GM19438 (cell line): Measurements from ENCODE around the gene SLC6A11.

Source experiments
- ATAC-seq: cut with Tn5 transposase; IDR thresholded peaks from one replicate; pipeline ENCODE4 v1.9.1; 2021; ENCODE audit warnings: low read depth; ENCODE audit not compliant: unreplicated experiment

Gene SLC6A11

GRCh38 chr3:10883478-10884234 is 67.6 kb downstream of the SLC6A11 start:
- no peak for ATAC-seq

GRCh38 chr3:10887015-10887414 is 71.0 kb downstream of the SLC6A11 start:
- no peak for ATAC-seq

- ATAC-seq = no peak
Observed at GRCh38 chr3:10888518-10889090, 72.6 kb downstream of the SLC6A11 start.

GRCh38 chr3:10889206-10889960 is 73.4 kb downstream of the SLC6A11 start:
- no peak for ATAC-seq

- ATAC-seq = no peak
Observed at GRCh38 chr3:10890665-10891064, 74.6 kb downstream of the SLC6A11 start.

- no peak for ATAC-seq
Observed at GRCh38 chr3:10892622-10893021, 76.6 kb downstream of the SLC6A11 start.

GRCh38 chr3:10901296-10901945 is 85.4 kb downstream of the SLC6A11 start:
- ATAC-seq = no peak

- no peak for ATAC-seq
Observed at GRCh38 chr3:10907262-10907661, 91.2 kb downstream of the SLC6A11 start.

GRCh38 chr3:10910367-10910766 is 94.3 kb downstream of the SLC6A11 start:
- no peak for ATAC-seq

- ATAC-seq = no peak
Observed at GRCh38 chr3:10911350-10912002, 95.4 kb downstream of the SLC6A11 start.

GRCh38 chr3:10912786-10913185 is 96.8 kb downstream of the SLC6A11 start:
- no peak for ATAC-seq

GRCh38 chr3:10915376-10915775 is 99.3 kb downstream of the SLC6A11 start:
- no peak for ATAC-seq

- no peak for ATAC-seq
Observed at GRCh38 chr3:10917176-10917575, 101.1 kb downstream of the SLC6A11 start.

GRCh38 chr3:10918011-10918410 is 102.0 kb downstream of the SLC6A11 start:
- ATAC-seq = no peak

GRCh38 chr3:10919636-10920035 is 103.6 kb downstream of the SLC6A11 start:
- no peak for ATAC-seq

GRCh38 chr3:10925436-10926255 is 109.6 kb downstream of the SLC6A11 start:
- no peak for ATAC-seq

GRCh38 chr3:10926256-10926810 is 110.3 kb downstream of the SLC6A11 start:
- ATAC-seq = no peak

- ATAC-seq = no peak
Observed at GRCh38 chr3:10926811-10927521, 110.9 kb downstream of the SLC6A11 start.

GRCh38 chr3:10927551-10927950 is 111.5 kb downstream of the SLC6A11 start:
- ATAC-seq = no peak
